ENCODE results near the gene TLL1. TPM values are rescaled to one million over a fixed set of nuclear protein-coding genes. Genes with fewer than 3 reads are reported as not detected.

The TLL1 gene
- total and polyA plus RNA-seq, 2 of the 13 experiments (the other 11 are each of a cell fraction or from before 2014, with no cell fraction given), result not detected

DNA sequence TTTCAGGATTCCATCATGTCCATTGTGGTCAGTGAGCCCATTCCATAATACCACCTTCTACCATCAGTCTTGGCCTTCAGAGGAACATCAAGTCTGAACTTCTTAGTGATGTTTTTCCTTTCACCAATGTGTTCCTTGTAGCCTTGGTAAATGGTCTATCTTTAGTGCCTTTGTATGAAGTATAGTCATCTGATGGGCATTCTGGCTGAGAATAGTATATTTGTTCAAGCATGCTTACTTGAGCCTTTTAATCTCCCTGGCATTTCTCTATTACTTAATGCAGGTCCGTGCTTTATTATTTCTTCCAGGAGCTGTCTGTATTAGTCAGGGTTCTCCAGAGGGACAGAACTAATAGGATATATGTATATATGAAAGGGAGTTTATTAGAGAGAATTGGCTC, 99.7 kb downstream of the TLL1 start:
- FAIRE-seq, result no peak
- DNase-seq (ENCODE audit: low spot score), result no peak
- no peak overlapping the region for H3K9ac ChIP-seq (ENCODE audit: insufficient read depth, low read depth, low read length)

DNA sequence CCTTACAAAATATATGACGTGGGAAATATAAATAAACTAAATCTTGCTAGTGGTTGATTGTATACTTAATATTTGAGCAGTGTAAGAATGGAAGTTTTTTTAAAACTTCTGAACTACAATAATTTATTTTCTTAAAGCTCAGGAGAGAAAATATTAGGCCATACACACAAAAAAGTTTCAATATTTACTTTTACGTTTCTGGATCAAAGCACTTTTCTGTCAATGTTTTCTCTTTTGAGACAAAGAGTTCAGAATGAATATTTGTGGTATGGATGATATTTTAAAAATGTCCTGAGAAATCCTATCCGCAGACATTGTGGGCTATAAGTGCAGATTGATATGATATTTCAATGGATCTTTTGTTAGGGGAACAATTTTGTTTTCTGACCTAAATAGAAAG, 109.9 kb downstream of the TLL1 start:
- no peak overlapping the region for H3K4me3 ChIP-seq (replicated peaks in 1 of 3; ENCODE audit: insufficient read depth in 1 of 3, low read depth in 2 of 3, low read length in 3 of 3)
- intact Hi-C loops (cut with micrococcal nuclease; ENCODE audit: unreplicated experiment) (no loop called here), in situ Hi-C loops (cut with HindIII; ENCODE audit: extremely low pct_ligation_motif_present, low pct_unique_long_range_greater_than_20kb) (no loop called here)
- H2AFZ ChIP-seq (ENCODE audit: low read length), result no peak overlapping the region
- DNase-seq (ENCODE audit: low spot score) (peak; percentile 30), FAIRE-seq (no peak), ATAC-seq (no peak)
- H4K20me1 ChIP-seq (ENCODE audit: insufficient read depth, low read length), result no peaks in the 10 kb centered on the region
- H3K4me1 ChIP-seq (ENCODE audit: insufficient read depth, low read length), result peaks cover 13% of the 10 kb centered on the region
- no TSS peak for BruUV-seq (replicated peaks)
- ChIA-PET POLR2A (no interaction called here), CTCF (ENCODE audit: low intra/inter-chr PET ratio, low total read pairs) (no interaction called here)
- WGBS (ENCODE audit: low lambda C conversion rate), result under 1% methylated on average over 3 of the region's 3 CpGs
- H3K9me3 ChIP-seq (ENCODE audit: low read length), result no peaks in the 10 kb centered on the region
- no peaks in the 10 kb centered on the region for H3K79me2 ChIP-seq (ENCODE audit: insufficient read depth, low read length)
- no peaks in the 10 kb centered on the region; a peak in 1 of 5 replicates for H3K27me3 ChIP-seq (ENCODE audit: control insufficient read depth in 1 of 2, insufficient read depth in 2 of 2, low read length in 2 of 2)
- no peak overlapping the region for H3K27ac ChIP-seq (ENCODE audit: extremely low read length, insufficient read depth, low read length)
- H3K4me2 ChIP-seq (ENCODE audit: low read depth, low read length), result no peak overlapping the region
- H3K9ac ChIP-seq (ENCODE audit: insufficient read depth, low read depth, low read length), result no peak overlapping the region
- H3K36me3 ChIP-seq (replicated peaks in 1 of 2; ENCODE audit: control insufficient read depth in 1 of 2, insufficient read depth in 2 of 2, low read length in 2 of 2), result no peaks in the 10 kb centered on the region
- TF ChIP-seq ZNF883 (CRISPR knock-in tag; IDR thresholded peaks at IDR 0.05; ENCODE audit: not compliant biosample characterization) (no peak), ZFAT (CRISPR knock-in tag; conservative IDR thresholded peaks at IDR 0.05) (no peak), ZSCAN9 (CRISPR knock-in tag; IDR thresholded peaks at IDR 0.05; ENCODE audit: borderline replicate concordance) (no peak), SAFB2 (CRISPR knock-in tag; IDR thresholded peaks at IDR 0.05; ENCODE audit: borderline replicate concordance, low read depth) (no peak), ZNF720 (CRISPR knock-in tag; IDR thresholded peaks at IDR 0.05) (no peak)
- TF ChIP-seq, protein P1, sequence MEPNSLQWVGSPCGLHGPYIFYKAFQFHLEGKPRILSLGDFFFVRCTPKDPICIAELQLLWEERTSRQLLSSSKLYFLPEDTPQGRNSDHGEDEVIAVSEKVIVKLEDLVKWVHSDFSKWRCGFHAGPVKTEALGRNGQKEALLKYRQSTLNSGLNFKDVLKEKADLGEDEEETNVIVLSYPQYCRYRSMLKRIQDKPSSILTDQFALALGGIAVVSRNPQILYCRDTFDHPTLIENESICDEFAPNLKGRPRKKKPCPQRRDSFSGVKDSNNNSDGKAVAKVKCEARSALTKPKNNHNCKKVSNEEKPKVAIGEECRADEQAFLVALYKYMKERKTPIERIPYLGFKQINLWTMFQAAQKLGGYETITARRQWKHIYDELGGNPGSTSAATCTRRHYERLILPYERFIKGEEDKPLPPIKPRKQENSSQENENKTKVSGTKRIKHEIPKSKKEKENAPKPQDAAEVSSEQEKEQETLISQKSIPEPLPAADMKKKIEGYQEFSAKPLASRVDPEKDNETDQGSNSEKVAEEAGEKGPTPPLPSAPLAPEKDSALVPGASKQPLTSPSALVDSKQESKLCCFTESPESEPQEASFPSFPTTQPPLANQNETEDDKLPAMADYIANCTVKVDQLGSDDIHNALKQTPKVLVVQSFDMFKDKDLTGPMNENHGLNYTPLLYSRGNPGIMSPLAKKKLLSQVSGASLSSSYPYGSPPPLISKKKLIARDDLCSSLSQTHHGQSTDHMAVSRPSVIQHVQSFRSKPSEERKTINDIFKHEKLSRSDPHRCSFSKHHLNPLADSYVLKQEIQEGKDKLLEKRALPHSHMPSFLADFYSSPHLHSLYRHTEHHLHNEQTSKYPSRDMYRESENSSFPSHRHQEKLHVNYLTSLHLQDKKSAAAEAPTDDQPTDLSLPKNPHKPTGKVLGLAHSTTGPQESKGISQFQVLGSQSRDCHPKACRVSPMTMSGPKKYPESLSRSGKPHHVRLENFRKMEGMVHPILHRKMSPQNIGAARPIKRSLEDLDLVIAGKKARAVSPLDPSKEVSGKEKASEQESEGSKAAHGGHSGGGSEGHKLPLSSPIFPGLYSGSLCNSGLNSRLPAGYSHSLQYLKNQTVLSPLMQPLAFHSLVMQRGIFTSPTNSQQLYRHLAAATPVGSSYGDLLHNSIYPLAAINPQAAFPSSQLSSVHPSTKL (CRISPR knock-in tag; IDR thresholded peaks at IDR 0.05), result peak; percentile 56

More for the DNA sequence above, 99.7 kb downstream of the TLL1 start:
- 0% methylated on average over 1 of the region's 1 CpG for WGBS (ENCODE audit: low lambda C conversion rate)
- no peak for TF ChIP-seq JDP2 (CRISPR knock-in tag; IDR thresholded peaks at IDR 0.05; ENCODE audit: borderline replicate concordance)
- TF ChIP-seq, protein P2, sequence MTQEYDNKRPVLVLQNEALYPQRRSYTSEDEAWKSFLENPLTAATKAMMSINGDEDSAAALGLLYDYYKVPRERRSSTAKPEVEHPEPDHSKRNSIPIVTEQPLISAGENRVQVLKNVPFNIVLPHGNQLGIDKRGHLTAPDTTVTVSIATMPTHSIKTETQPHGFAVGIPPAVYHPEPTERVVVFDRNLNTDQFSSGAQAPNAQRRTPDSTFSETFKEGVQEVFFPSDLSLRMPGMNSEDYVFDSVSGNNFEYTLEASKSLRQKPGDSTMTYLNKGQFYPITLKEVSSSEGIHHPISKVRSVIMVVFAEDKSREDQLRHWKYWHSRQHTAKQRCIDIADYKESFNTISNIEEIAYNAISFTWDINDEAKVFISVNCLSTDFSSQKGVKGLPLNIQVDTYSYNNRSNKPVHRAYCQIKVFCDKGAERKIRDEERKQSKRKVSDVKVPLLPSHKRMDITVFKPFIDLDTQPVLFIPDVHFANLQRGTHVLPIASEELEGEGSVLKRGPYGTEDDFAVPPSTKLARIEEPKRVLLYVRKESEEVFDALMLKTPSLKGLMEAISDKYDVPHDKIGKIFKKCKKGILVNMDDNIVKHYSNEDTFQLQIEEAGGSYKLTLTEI (CRISPR knock-in tag; conservative IDR thresholded peaks at IDR 0.05), result no peak
- Histone ChIP-seq H3K27ac (ENCODE audit: extremely low read length, insufficient read depth, low read length) (no peak overlapping the region), H3K4me3 (replicated peaks in 1 of 3; ENCODE audit: insufficient read depth in 1 of 3, low read depth in 2 of 3, low read length in 3 of 3) (no peak overlapping the region), H3K4me2 (ENCODE audit: low read depth, low read length) (no peak overlapping the region), H4K20me1 (ENCODE audit: insufficient read depth, low read length) (no peaks in the 10 kb centered on the region), H3K79me2 (ENCODE audit: insufficient read depth, low read length) (no peaks in the 10 kb centered on the region), H3K27me3 (ENCODE audit: control insufficient read depth in 1 of 2, insufficient read depth in 2 of 2, low read length in 2 of 2) (no peaks in the 10 kb centered on the region; a peak in 1 of 5 replicates), H3K4me1 (ENCODE audit: insufficient read depth, low read length) (no peaks in the 10 kb centered on the region), H3K36me3 (replicated peaks in 1 of 2; ENCODE audit: control insufficient read depth in 1 of 2, insufficient read depth in 2 of 2, low read length in 2 of 2) (no peaks in the 10 kb centered on the region), H2AFZ (ENCODE audit: low read length) (no peak overlapping the region), H3K9me3 (ENCODE audit: low read length) (no peaks in the 10 kb centered on the region)
- POLR2A ChIA-PET, result no interaction called here
- CTCF ChIA-PET (ENCODE audit: low intra/inter-chr PET ratio, low total read pairs), result no interaction called here
- BruUV-seq (replicated peaks), result no TSS peak
- in situ Hi-C loops (cut with HindIII; ENCODE audit: extremely low pct_ligation_motif_present, low pct_unique_long_range_greater_than_20kb) (no loop called here), intact Hi-C loops (cut with micrococcal nuclease; ENCODE audit: unreplicated experiment) (no loop called here)
- ATAC-seq, result no peak

Measured in HepG2 (cell line).